Activated T-cell treated with anti-CD3 and anti-CD28 coated beads, Interleukin-2, amount 50 U/mL, for 1 hour (primary cell): Measurements from ENCODE around the gene RELA.

Source experiments
- DNase-seq: peaks from one replicate; pipeline ENCODE4 v3.0.0-alpha.2; 2020

RELA gene

GRCh38 chr11:65629579-65629978 lies 33.1 kb downstream of the RELA start:
- no peak for DNase-seq

GRCh38 chr11:65627202-65627601 lies 35.5 kb downstream of the RELA start:
- DNase-seq: no peak

DNA sequence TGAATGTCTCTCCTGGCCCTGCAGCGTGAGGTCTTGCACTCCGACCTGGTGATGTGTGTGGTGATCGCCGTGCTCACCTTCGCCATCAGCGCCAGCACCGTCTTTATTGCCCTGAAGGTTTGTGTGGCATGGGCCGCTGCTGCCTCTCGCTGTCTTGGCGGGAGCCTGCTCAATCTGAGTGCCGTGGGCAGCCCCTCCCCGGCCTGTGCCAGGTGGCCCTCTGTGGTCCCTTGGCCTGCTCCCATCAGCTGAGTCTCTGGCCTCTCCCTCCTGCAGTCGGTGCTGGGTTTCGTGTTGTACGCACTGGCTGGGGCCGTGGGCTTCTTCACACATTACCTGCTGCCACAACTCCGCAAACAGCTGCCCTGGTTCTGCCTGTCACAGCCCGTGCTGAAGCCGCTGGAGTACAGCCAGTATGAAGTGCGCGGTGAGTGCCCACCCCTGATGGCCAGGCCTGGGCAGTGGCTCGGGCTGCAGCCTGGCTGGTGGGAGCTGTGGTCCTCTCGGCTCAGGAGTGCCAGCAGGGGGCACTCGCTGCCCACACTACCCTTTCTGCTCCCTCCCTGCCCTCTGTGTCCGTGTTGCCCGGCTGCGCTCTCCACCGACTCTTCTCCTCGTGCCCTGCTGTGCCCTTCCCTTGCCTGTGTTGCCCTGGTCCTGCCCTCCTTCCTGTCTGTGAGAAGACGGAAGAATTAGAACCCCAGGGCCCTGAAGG lies 36.9 kb downstream of the RELA start:
- DNase-seq: peak; percentile 71

DNA sequence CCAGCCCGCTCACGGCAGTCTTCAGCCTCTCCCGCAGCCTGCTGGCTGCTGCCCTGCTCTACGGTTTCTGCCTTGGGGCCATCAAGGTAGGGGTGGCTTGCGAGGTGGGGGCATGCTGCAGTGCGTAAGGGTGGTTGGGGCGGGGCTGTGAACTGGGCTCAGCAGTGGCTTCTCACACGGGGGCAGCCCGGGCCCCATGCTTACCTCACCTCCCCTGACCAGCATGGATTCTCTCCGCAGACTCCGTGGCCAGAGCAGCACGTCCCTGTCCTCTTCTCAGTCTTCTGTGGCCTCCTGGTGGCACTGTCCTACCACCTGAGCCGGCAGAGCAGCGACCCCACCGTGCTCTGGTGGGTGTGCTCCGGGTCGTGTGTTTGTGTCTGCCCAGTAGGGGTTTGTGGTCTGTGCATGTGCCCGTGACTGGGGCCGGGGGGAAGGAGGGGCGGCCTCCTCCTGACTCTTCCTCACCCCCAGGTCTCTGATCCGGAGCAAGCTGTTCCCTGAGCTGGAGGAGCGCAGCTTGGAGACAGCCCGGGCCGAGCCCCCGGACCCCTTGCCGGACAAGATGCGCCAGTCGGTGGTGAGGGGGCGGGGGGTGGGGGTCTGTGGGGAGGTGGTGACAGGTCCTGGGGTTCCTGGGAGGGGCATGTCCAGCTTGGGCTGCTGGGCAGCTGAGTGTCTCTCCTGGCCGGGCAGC lies 37.6 kb downstream of the RELA start:
- DNase-seq: no peak

GRCh38 chr11:65623852-65624616 lies 38.7 kb downstream of the RELA start:
- DNase-seq: no peak

- no peak for DNase-seq
Measured at GRCh38 chr11:65623177-65623576, 39.5 kb downstream of the RELA start.

GRCh38 chr11:65622011-65622410 lies 40.7 kb downstream of the RELA start:
- no peak for DNase-seq

DNA sequence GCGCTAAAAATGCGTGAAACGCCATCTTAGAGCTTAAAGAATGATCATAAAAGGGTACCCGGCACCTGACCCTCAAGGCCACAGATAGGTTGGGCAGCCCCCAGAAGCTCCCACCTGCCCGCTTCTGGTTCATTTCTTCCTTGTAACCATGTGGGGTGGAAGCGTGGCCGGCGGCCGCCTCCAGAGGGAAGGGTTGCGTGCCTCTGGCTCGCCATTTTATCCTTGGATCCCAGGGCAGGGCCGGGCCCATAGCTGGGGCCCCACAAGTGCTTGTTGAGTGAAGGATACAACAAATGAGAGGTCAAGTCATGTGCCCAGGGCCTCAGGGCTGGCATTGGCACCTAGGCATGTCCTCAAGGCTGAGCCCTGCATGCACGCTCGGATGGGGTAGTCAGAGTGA lies 41.3 kb downstream of the RELA start:
- DNase-seq: no peak

GRCh38 chr11:65620666-65621065 lies 42.0 kb downstream of the RELA start:
- DNase-seq: no peak

DNA sequence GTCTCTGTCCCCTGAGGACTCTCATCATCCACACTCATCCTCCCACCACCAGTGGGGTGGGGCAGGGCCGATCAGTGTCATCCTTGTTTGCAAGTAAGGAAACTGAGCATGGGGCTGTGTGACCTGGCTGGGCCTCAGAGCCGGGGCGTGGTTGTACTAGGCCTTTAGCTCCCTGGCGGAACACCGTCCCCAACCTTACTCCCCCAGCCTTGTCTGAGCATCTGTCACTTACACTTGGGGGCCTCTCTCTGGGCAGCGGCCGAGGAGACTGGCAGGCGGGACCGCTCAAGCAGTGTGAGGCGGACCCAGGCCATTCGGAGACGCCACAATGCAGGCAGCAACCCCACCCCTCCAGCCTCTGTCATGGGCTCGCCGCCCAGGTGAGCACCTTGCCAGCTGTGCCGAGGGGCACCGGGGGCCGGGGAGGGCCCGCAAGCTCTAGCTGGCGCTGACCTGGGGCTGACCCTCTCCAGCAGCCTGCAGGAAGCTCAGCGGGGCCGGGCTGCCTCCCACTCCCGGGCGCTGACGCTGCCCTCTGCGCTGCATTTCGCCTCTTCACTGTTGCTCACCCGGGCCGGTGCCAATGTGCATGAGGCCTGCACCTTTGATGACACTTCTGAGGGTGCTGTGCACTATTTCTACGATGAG lies 43.3 kb downstream of the RELA start:
- no peak for DNase-seq

GRCh38 chr11:65618763-65619162 lies 44.0 kb downstream of the RELA start:
- DNase-seq: no peak

DNA sequence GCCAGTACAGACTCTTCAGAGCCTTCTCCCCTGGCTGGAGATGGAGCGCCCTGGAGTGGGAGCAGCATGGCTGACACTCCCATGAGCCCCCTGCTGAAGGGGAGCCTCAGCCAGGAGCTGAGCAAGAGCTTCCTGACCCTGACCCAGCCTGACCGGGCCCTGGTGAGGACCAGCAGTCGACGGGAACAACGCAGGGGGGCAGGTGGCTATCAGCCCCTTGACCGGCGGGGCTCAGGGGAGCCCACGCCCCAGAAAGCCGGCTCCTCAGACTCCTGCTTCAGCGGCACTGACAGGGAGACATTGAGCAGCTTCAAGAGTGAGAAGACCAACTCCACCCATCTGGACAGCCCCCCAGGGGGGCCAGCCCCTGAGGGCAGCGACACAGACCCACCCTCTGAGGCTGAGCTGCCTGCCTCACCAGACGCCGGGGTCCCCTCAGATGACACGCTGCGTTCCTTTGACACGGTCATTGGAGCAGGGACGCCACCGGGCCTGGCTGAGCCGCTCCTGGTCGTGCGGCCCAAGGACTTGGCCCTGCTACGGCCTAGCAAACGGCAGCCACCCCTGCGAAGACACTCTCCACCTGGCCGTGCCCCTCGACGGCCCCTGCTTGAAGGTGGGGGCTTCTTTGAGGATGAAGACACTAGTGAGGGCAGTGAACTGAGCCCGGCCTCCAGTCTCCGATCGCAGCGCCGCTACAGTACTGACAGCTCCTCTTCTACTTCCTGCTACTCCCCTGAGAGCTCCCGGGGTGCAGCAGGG lies 44.5 kb downstream of the RELA start:
- no peak for DNase-seq

- DNase-seq: no peak
Measured at GRCh38 chr11:65617136-65617850, 45.4 kb downstream of the RELA start.

- no peak for DNase-seq
Measured at GRCh38 chr11:65616575-65617001, 46.1 kb downstream of the RELA start.

- DNase-seq: no peak
Measured at GRCh38 chr11:65615950-65616574, 46.7 kb downstream of the RELA start.

DNA sequence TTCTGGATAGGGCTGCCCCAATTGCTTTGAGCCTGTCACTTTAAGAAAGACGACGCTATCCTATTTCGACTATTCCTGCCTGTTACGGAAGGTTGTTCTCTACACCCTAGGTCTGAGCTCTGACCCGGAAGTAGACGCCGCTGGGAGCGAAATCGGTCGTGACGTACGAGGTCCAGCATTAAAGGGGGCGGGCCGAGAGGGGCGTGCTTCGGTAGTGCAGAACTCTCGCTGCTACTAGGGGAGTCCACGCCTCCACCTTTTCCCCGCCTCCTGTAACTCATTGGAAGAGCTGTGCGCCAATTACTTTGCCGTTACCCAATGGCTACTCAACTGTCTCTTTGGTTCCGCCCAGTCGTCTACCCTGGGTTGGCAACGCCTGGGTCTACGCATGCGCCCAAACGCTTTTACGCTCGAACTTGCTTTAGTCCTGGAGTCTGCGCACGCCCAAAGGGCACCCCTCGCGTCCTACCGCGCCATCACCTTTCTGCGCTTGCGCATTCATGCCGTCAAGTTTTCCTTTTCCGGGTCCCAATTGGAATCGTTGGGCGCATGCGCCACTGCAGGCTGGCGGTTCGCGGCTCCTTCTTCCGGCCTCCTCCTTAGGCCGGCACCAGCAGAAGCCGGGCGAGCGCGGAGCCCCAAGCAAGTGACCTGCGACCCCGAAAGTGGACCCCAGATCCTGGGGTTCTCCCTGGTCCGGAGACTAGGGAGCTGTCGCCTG lies 47.3 kb downstream of the RELA start, which contains the start of gene PCNX3:
Gene PCNX3 (plus strand): TSS at position 548 of the 721 bp plus-strand sequence. CDS start 536 bp downstream, outside the sequence.
- peak; percentile 98 for DNase-seq

DNA sequence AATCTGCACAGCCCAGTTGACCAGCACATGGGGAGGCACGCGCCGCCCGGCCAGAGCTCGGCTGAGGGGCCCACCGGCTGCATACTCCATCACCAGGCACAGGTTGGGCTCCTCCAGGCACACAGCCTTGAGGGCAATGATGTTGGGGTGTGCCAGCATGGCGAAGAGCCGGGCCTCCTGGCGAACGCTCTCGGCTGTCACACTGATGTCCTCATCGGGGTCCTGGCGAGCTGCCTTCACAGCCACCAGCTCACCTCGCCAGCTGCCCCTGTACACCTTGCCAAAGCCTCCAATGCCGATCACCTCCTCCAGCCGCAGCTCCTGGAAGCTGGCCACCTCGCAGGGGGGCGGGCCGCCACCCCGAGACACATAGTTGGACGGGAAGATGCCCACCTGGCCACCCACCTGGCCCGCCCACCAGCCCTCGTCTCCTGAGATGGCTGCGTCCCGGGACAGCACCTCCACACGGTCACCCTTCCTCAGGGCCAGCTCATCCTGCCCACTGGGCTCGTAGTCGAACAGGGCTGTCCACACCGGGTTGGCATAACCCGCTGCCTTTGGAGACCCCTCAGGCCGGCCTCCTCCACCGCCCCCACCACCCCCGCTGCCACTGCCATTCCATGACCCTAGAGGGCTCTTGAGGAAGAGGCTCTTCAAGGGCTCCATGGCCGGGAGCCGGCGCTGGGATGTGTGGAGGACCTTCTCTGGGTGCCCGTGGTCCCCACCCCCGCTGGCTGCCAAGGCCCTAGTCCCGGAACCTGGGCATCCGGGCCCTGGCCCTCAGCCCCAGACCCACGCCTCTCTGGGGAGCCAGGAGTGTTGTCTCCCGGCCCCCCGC lies 49.4 kb downstream of the RELA start:
- no peak for DNase-seq

DNA sequence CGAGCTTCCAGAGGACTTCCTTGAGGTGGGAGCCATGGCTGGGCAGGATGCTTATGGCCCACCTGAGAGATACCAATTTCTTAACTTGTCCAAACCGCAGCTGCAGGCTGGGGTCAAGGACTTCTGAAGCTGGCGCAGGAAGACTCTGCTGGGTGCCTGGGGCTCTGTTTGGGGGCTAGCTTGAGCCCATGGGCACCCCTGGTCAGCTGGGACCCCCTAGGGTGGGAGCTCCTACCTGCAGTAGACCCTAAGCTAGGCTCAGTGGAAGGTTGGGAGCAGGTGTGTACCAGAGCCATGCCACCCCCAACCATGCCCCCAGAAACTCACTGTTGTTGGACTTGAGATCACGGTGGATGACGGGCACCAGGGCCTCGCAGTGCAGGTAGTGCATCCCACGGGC lies 50.0 kb downstream of the RELA start:
- no peak for DNase-seq

GRCh38 chr11:65611758-65612603 lies 50.7 kb downstream of the RELA start:
- no peak for DNase-seq
